ENCODE data around the gene CD180.

The CD180 gene

GRCh38 chr5:67133776-67134175 is 62.8 kb downstream of the CD180 start:
- Histone ChIP-seq H3K14ac (ENCODE audit: low read length in 2 of 2) (no peak overlapping the region), H3K9ac (ENCODE audit: low read length) (no peak overlapping the region), H4K91ac (ENCODE audit: low read length) (no peak overlapping the region), H2BK5ac (ENCODE audit: low read depth, low read length, poor library complexity, severe bottlenecking) (no peak overlapping the region), H3K79me1 (replicated peaks; ENCODE audit: low read length, poor library complexity, severe bottlenecking) (no peaks in the 10 kb centered on the region), H3K23ac (ENCODE audit: low read length in 2 of 2) (no peak overlapping the region), H2AK5ac (ENCODE audit: low read length, severe bottlenecking) (no peak overlapping the region), H2BK15ac (ENCODE audit: low read depth, poor library complexity, severe bottlenecking) (no peak overlapping the region), H3K18ac (ENCODE audit: low read depth in 1 of 2, low read length in 2 of 2) (no peak overlapping the region), H3K9me3 (ENCODE audit: control insufficient read depth, low read length) (no peaks in the 10 kb centered on the region), H3K4me2 (ENCODE audit: low read length, poor library complexity, severe bottlenecking) (no peak overlapping the region), H3K36me3 (ENCODE audit: control insufficient read depth in 1 of 2, insufficient read depth in 2 of 2, low read depth in 1 of 2, low read length in 2 of 2) (peaks cover 3 to 86% of the 10 kb centered on the region in 2 experiments), H3K4me3 (ENCODE audit: insufficient read depth in 1 of 2, low read depth in 1 of 2, low read length in 2 of 2) (no peak overlapping the region), H3K4ac (ENCODE audit: low read depth in 1 of 2, low read length in 2 of 2) (no peak overlapping the region), H3K27ac (ENCODE audit: low read length, poor library complexity, severe bottlenecking) (no peak overlapping the region), H3K27me3 (ENCODE audit: control insufficient read depth in 1 of 2, insufficient read depth in 1 of 2, low read length in 2 of 2) (no peaks in the 10 kb centered on the region), H2AFZ (ENCODE audit: low read depth, low read length) (no peak overlapping the region), H4K8ac (ENCODE audit: low read length) (no peak overlapping the region), H2BK12ac (ENCODE audit: low read length in 2 of 2) (no peak overlapping the region), H3K4me1 (ENCODE audit: control insufficient read depth, insufficient read depth, low read depth, low read length) (no peaks in the 10 kb centered on the region), H2BK120ac (ENCODE audit: low read depth, low read length) (no peak overlapping the region)
- 90% methylated on average over 3 of the region's 3 CpGs for WGBS
- no peak for DNase-seq

DNA sequence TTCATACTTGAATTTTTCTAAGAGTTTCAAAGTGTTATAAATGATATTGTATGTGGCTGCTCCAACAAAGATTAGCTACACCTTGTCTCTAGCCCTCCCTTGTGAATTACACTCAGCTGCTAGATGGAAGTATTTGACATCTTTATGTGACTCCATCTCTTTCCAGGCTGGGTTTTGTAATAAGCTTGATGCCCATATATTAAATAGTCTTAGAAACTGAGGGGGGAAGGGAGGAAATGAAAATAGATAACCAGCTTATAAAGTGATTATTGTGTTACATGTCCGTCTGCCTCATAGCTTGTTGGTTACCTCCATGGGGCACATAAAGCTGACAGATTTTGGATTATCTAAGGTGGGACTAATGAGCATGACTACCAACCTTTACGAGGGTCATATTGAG is 63.4 kb downstream of the CD180 start:
- no peaks in the 10 kb centered on the region for H3K4me1 ChIP-seq (ENCODE audit: control insufficient read depth, insufficient read depth, low read depth, low read length)
- no peak overlapping the region for H3K14ac ChIP-seq (ENCODE audit: low read length in 2 of 2)
- no peak overlapping the region for H3K4me2 ChIP-seq (ENCODE audit: low read length, poor library complexity, severe bottlenecking)
- no peaks in the 10 kb centered on the region for H3K27me3 ChIP-seq (ENCODE audit: control insufficient read depth in 1 of 2, insufficient read depth in 1 of 2, low read length in 2 of 2)
- H2BK15ac ChIP-seq (ENCODE audit: low read depth, poor library complexity, severe bottlenecking) = no peak overlapping the region
- H3K4me3 ChIP-seq (ENCODE audit: insufficient read depth in 1 of 2, low read depth in 1 of 2, low read length in 2 of 2) = no peak overlapping the region
- H2BK12ac ChIP-seq (ENCODE audit: low read length in 2 of 2) = no peak overlapping the region
- H2AK5ac ChIP-seq (ENCODE audit: low read length, severe bottlenecking) = no peak overlapping the region
- H3K9ac ChIP-seq (ENCODE audit: low read length) = no peak overlapping the region
- no peak for DNase-seq
- H2BK5ac ChIP-seq (ENCODE audit: low read depth, low read length, poor library complexity, severe bottlenecking) = no peak overlapping the region
- H3K23ac ChIP-seq (ENCODE audit: low read length in 2 of 2) = no peak overlapping the region
- no peak overlapping the region for H2BK120ac ChIP-seq (ENCODE audit: low read depth, low read length)
- H3K27ac ChIP-seq (ENCODE audit: low read length, poor library complexity, severe bottlenecking) = no peak overlapping the region
- no peak overlapping the region for H4K91ac ChIP-seq (ENCODE audit: low read length)
- H3K79me1 ChIP-seq (replicated peaks; ENCODE audit: low read length, poor library complexity, severe bottlenecking) = no peaks in the 10 kb centered on the region
- no peak overlapping the region for H3K4ac ChIP-seq (ENCODE audit: low read depth in 1 of 2, low read length in 2 of 2)
- peaks cover under 1 to 87% of the 10 kb centered on the region in 2 experiments for H3K36me3 ChIP-seq (ENCODE audit: control insufficient read depth in 1 of 2, insufficient read depth in 2 of 2, low read depth in 1 of 2, low read length in 2 of 2)
- H3K9me3 ChIP-seq (ENCODE audit: control insufficient read depth, low read length) = no peaks in the 10 kb centered on the region
- H3K18ac ChIP-seq (ENCODE audit: low read depth in 1 of 2, low read length in 2 of 2) = no peak overlapping the region
- 45% methylated on average over 2 of the region's 2 CpGs for WGBS
- no peak overlapping the region for H2AFZ ChIP-seq (ENCODE audit: low read depth, low read length)
- no peak overlapping the region for H4K8ac ChIP-seq (ENCODE audit: low read length)

GRCh38 chr5:67129768-67130167 is 66.8 kb downstream of the CD180 start:
- Histone ChIP-seq H3K4me1 (ENCODE audit: control insufficient read depth, insufficient read depth, low read depth, low read length) (no peaks in the 10 kb centered on the region), H4K91ac (ENCODE audit: low read length) (no peak overlapping the region), H3K36me3 (ENCODE audit: control insufficient read depth in 1 of 2, insufficient read depth in 2 of 2, low read depth in 1 of 2, low read length in 2 of 2) (peaks cover 0 to 63% of the 10 kb centered on the region in 2 experiments), H3K27ac (ENCODE audit: low read length, poor library complexity, severe bottlenecking) (no peak overlapping the region), H3K14ac (ENCODE audit: low read length in 2 of 2) (no peak overlapping the region), H3K4me3 (ENCODE audit: insufficient read depth in 1 of 2, low read depth in 1 of 2, low read length in 2 of 2) (no peak overlapping the region), H4K8ac (ENCODE audit: low read length) (no peak overlapping the region), H2AK5ac (ENCODE audit: low read length, severe bottlenecking) (no peak overlapping the region), H3K9ac (ENCODE audit: low read length) (no peak overlapping the region), H3K23ac (ENCODE audit: low read length in 2 of 2) (no peak overlapping the region), H2BK120ac (ENCODE audit: low read depth, low read length) (no peak overlapping the region), H3K79me1 (replicated peaks; ENCODE audit: low read length, poor library complexity, severe bottlenecking) (no peaks in the 10 kb centered on the region), H2AFZ (ENCODE audit: low read depth, low read length) (no peak overlapping the region), H2BK5ac (ENCODE audit: low read depth, low read length, poor library complexity, severe bottlenecking) (no peak overlapping the region), H2BK12ac (ENCODE audit: low read length in 2 of 2) (no peak overlapping the region), H2BK15ac (ENCODE audit: low read depth, poor library complexity, severe bottlenecking) (no peak overlapping the region), H3K27me3 (ENCODE audit: control insufficient read depth in 1 of 2, insufficient read depth in 1 of 2, low read length in 2 of 2) (no peaks in the 10 kb centered on the region), H3K18ac (ENCODE audit: low read depth in 1 of 2, low read length in 2 of 2) (no peak overlapping the region), H3K4ac (ENCODE audit: low read depth in 1 of 2, low read length in 2 of 2) (no peak overlapping the region), H3K9me3 (ENCODE audit: control insufficient read depth, low read length) (no peaks in the 10 kb centered on the region), H3K4me2 (ENCODE audit: low read length, poor library complexity, severe bottlenecking) (no peak overlapping the region)
- 100% methylated on average over 2 of the region's 2 CpGs for WGBS
- no peak for DNase-seq
